ENCODE results near the gene ZNF223. TPM values are rescaled to one million over a fixed set of nuclear protein-coding genes. Genes with fewer than 3 reads are reported as not detected.

The ZNF223 gene
- total and polyA plus RNA-seq, 9 of the 15 experiments (the other 6 are each of a cell fraction or from before 2014, with no cell fraction given): 0.21 to 1.8 (median 0.71) TPM

DNA sequence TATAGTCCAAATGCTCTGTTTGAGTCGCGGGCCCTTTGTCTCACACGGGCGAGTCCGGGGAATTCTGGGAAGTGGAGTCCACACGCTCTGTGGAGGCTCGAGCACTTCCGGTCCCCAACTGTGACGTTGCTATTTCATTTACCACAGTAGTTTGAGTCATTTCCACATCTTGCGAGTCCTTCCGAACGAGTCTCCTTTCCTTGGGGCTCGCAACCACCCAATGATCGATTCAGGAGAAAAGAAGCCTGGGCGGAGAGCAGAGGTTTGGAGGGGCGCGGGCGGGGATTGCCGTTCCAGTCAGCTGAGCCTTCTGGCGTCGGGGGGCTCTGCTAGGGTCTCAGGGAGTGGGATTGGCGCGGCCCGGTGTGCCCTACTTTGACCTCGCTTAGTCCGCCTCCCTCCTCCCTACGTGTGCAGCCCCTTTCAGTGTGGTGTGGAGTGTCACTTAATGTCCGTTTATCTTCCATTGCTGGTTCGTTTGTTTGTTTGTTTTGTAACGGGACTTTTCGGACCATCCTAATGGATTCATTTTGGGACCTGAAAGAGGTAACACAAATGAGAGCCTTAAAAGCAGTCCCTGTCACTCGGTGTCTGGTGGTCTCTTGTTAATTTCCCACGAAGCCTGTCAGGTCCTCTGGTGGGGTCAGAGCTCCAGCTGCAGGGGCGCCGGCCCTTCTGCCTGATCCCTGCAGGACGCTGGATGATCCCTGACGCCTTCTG, 26.5 kb upstream of the ZNF223 start, which contains the start of gene ZNF222 (continued):
- peak; percentile 74 for TF ChIP-seq CREB3L1 (IDR thresholded peaks at IDR 0.05; ENCODE audit: borderline replicate concordance, low read depth)
- TF ChIP-seq POLR3A (IDR thresholded peaks at IDR 0.05; ENCODE audit: borderline replicate concordance, extremely low read depth, insufficient read depth, insufficient read length): no peak
- TF ChIP-seq NFE2 (IDR thresholded peaks at IDR 0.05; ENCODE audit: low read depth): peak; percentile 72
- peak; percentile 28 for TF ChIP-seq TAF1 (IDR thresholded peaks at IDR 0.05; ENCODE audit: control insufficient read depth, extremely low read depth, insufficient read depth, low read length, severe bottlenecking)
- TF ChIP-seq U2AF2 (optimal IDR thresholded peaks at IDR 0.05; ENCODE audit: low read depth, low read length): no peak
- TF ChIP-seq CBFB (CRISPR knock-in tag; IDR thresholded peaks at IDR 0.05): no peak
- no peak for TF ChIP-seq ZNF449 (CRISPR knock-in tag; IDR thresholded peaks at IDR 0.05)
- TF ChIP-seq ZBTB34 (CRISPR knock-in tag; IDR thresholded peaks at IDR 0.05): no peak
- TF ChIP-seq, protein P1, sequence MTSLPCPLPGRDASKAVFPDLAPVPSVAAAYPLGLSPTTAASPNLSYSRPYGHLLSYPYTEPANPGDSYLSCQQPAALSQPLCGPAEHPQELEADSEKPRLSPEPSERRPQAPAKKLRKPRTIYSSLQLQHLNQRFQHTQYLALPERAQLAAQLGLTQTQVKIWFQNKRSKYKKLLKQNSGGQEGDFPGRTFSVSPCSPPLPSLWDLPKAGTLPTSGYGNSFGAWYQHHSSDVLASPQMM (CRISPR knock-in tag; IDR thresholded peaks at IDR 0.05): no peak
- TF ChIP-seq ZNF280B (CRISPR knock-in tag; IDR thresholded peaks at IDR 0.05): no peak
- TF ChIP-seq DPF2 (IDR thresholded peaks at IDR 0.05): no peak
- TF ChIP-seq, protein P2, sequence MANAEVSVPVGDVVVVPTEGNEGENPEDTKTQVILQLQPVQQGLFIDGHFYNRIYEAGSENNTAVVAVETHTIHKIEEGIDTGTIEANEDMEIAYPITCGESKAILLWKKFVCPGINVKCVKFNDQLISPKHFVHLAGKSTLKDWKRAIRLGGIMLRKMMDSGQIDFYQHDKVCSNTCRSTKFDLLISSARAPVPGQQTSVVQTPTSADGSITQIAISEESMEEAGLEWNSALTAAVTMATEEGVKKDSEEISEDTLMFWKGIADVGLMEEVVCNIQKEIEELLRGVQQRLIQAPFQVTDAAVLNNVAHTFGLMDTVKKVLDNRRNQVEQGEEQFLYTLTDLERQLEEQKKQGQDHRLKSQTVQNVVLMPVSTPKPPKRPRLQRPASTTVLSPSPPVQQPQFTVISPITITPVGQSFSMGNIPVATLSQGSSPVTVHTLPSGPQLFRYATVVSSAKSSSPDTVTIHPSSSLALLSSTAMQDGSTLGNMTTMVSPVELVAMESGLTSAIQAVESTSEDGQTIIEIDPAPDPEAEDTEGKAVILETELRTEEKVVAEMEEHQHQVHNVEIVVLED (CRISPR knock-in tag; IDR thresholded peaks at IDR 0.05): no peak
- peak; percentile 76; the same call in 1 of the 2 replicates for TF ChIP-seq NFATC3 (IDR thresholded peaks at IDR 0.05)
- TF ChIP-seq ZNF184 (CRISPR knock-in tag; IDR thresholded peaks at IDR 0.05): no peak
- no peak for TF ChIP-seq ARHGAP35 (IDR thresholded peaks at IDR 0.05; ENCODE audit: partially characterized antibody)
- TF ChIP-seq NBN (IDR thresholded peaks at IDR 0.05; ENCODE audit: low read depth): no peak
- TF ChIP-seq ZFX (CRISPR knock-in tag; IDR thresholded peaks at IDR 0.05): peak; percentile 45; the same call in 1 of the 2 replicates
- no peak for TF ChIP-seq TEAD1 (CRISPR knock-in tag; IDR thresholded peaks at IDR 0.05)
- TF ChIP-seq XRCC5 (IDR thresholded peaks at IDR 0.05; ENCODE audit: low read depth, low read length): 0 out of 2 replicates have a peak, but pooled peaks have one; percentile 31
- TF ChIP-seq NFIC (IDR thresholded peaks at IDR 0.05): no peak
